SK-N-SH (cell line): ENCODE results near the gene PPP2R3B. TPM values are rescaled to one million over a fixed set of nuclear protein-coding genes. Genes with fewer than 3 reads are reported as not detected.

Experiments used
- CTCF ChIA-PET: fragments of 300-600, 350-600 bp; formaldehyde crosslinking; extraction: SDS; loops from one replicate; lab custom pipeline; 2021; lab: Yijun Ruan, JAX
- POLR2A ChIA-PET: fragments of 350-600 bp; sonication (Branson Sonifier 250); formaldehyde crosslinking; extraction: SDS; loops from one replicate; lab custom pipeline; 2020; ENCODE audit warnings: antibody characterized with exemption, inconsistent platforms; lab: Yijun Ruan, JAX
- DNase-seq: peaks from one replicate; pipeline ENCODE4 v3.0.0; 2012
- H2AFZ ChIP-seq: fragments of 200-600 bp; sonication (generic); 2 replicates; pipeline ENCODE4 v1.8.1; 2016; ENCODE audit warnings: antibody characterized with exemption, mild to moderate bottlenecking, low read depth
- H3F3A ChIP-seq: fragments of 200-600 bp; sonication (generic); replicated peaks from 2 replicates; pipeline ENCODE3; 2016; ENCODE audit warnings: antibody characterized with exemption, mild to moderate bottlenecking; ENCODE audit not compliant: insufficient read depth
- H3K27ac ChIP-seq, 2 experiments: fragments of 200-500 bp in 1 of 2; fragments of 200-600 bp in 1 of 2; sonication (Bioruptor generic) in 1 of 2; sonication (generic), shearing (Covaris generic) in 1 of 2; 2 replicates each; pipeline versions ENCODE4 v1.5.1 to v1.6.1; 2014 to 2016; ENCODE audit warnings: low read depth in 2 of 2, inconsistent platforms in 1 of 2, low read length in 1 of 2, mild to moderate bottlenecking in 1 of 2, mixed read lengths in 1 of 2
- H3K27me3 ChIP-seq: fragments of 200-600 bp; sonication (generic), shearing (Covaris generic); 2 replicates; pipeline ENCODE4 v1.6.1; 2016; ENCODE audit warnings: mixed run types; ENCODE audit not compliant: insufficient read depth
- H3K36me3 ChIP-seq, 2 experiments: fragments of 200-500 bp in 1 of 2; fragments of 200-600 bp in 1 of 2; sonication (Bioruptor generic) in 1 of 2; sonication (generic) in 1 of 2; replicated peaks in 1 of 2; 2 replicates each; pipeline versions ENCODE3 to v1.5.1; 2014 to 2016; ENCODE audit warnings: low read length in 1 of 2, mild to moderate bottlenecking in 1 of 2; ENCODE audit not compliant: insufficient read depth in 2 of 2, control insufficient read depth in 1 of 2
- H3K4me1 ChIP-seq, 2 experiments: fragments of 200-500 bp in 1 of 2; fragments of 200-600 bp in 1 of 2; sonication (Bioruptor generic) in 1 of 2; sonication (generic), shearing (Covaris generic) in 1 of 2; 2 replicates each; pipeline versions ENCODE4 v1.5.1 to v1.6.1; 2014 to 2016; ENCODE audit warnings: low read depth in 1 of 2, low read length in 1 of 2, mixed run types in 1 of 2; ENCODE audit not compliant: insufficient read depth in 2 of 2, control insufficient read depth in 1 of 2
- H3K4me2 ChIP-seq: fragments of 200-600 bp; sonication (generic), shearing (Covaris generic); 2 replicates; pipeline ENCODE4 v1.6.1; 2017; ENCODE audit warnings: mixed run types
- H3K4me3 ChIP-seq, 2 experiments: fragments of 200-500 bp in 1 of 2; fragments of 200-600 bp in 1 of 2; sonication (Bioruptor generic) in 1 of 2; sonication (generic), shearing (Covaris generic) in 1 of 2; 2 replicates each; pipeline versions ENCODE4 v1.5.1 to v1.8.1; 2014 to 2016; ENCODE audit warnings: low read depth in 2 of 2, inconsistent platforms in 1 of 2, low read length in 1 of 2, mild to moderate bottlenecking in 1 of 2, mixed read lengths in 1 of 2, moderate library complexity in 1 of 2
- H3K79me2 ChIP-seq: fragments of 200-600 bp; sonication (generic); 2 replicates; pipeline ENCODE4 v1.8.1; 2017; ENCODE audit warnings: mild to moderate bottlenecking; ENCODE audit not compliant: insufficient read depth
- H3K9ac ChIP-seq: fragments of 200-600 bp; sonication (generic); 2 replicates; pipeline ENCODE4 v1.6.1; 2017; ENCODE audit warnings: mixed run types
- H3K9me2 ChIP-seq: fragments of 200-600 bp; sonication (generic); 2 replicates; pipeline ENCODE4 v1.6.1; 2017; ENCODE audit warnings: mixed run types
- H3K9me3 ChIP-seq: fragments of 200-600 bp; sonication (generic); 2 replicates; pipeline ENCODE4 v1.6.1; 2017; ENCODE audit warnings: mixed run types, mild to moderate bottlenecking, moderate library complexity
- H4K20me1 ChIP-seq: fragments of 200-600 bp; sonication (generic); 2 replicates; pipeline ENCODE4 v1.6.1; 2017; ENCODE audit warnings: mild to moderate bottlenecking, mixed run types; ENCODE audit not compliant: insufficient read depth
- CHD2 ChIP-seq: fragments of 150-350 bp; IDR thresholded peaks from 2 replicates; pipeline ENCODE4 v1.6.1; 2018; ENCODE audit warnings: low read length; ENCODE audit not compliant: partially characterized antibody
- CTCF ChIP-seq: fragments of 200-600 bp; sonication (generic); IDR thresholded peaks from 2 replicates; pipeline ENCODE4 v1.6.1; 2017; ENCODE audit warnings: antibody characterized with exemption, mild to moderate bottlenecking, moderate library complexity
- ELF1 ChIP-seq: IDR thresholded peaks from 2 replicates; pipeline ENCODE4 v1.4.0; 2012
- EP300 ChIP-seq, 2 experiments: IDR thresholded peaks; 2 replicates each; pipeline versions ENCODE4 v1.4.0 to v1.6.1; 2012; ENCODE audit warnings: borderline replicate concordance in 1 of 2, low read depth in 1 of 2, low read length in 1 of 2
- EZH2phosphoT487 ChIP-seq: fragments of 200-600 bp; sonication (generic); IDR thresholded peaks from 2 replicates; pipeline ENCODE4 v1.6.1; 2017; ENCODE audit warnings: low read depth, mixed run types, mild to moderate bottlenecking, antibody characterized with exemption, moderate library complexity, borderline replicate concordance
- FOSL2 ChIP-seq: IDR thresholded peaks from 2 replicates; pipeline ENCODE4 v1.4.0; 2012; ENCODE audit warnings: low read depth, mild to moderate bottlenecking, moderate library complexity, borderline replicate concordance
- FOXM1 ChIP-seq: IDR thresholded peaks from 2 replicates; pipeline ENCODE4 v1.4.0; 2012; ENCODE audit warnings: low read depth, mild to moderate bottlenecking
- GABPA ChIP-seq: IDR thresholded peaks from 2 replicates; pipeline ENCODE4 v1.4.0; 2012; ENCODE audit warnings: low read depth, mild to moderate bottlenecking
- GATA2 ChIP-seq: sonication (generic); formaldehyde crosslinking; IDR thresholded peaks from 2 replicates; pipeline ENCODE4 v1.5.0; 2020; ENCODE audit warnings: mild to moderate bottlenecking, missing genetic modification reagents
- IRF3 ChIP-seq: fragments of 150-350 bp; IDR thresholded peaks from 2 replicates; pipeline ENCODE4 v1.6.1; 2016; ENCODE audit warnings: mild to moderate bottlenecking, low read depth, low read length
- MAX ChIP-seq: IDR thresholded peaks from 2 replicates; pipeline ENCODE4 v1.4.0; 2012; ENCODE audit warnings: low read depth
- MXI1 ChIP-seq: IDR thresholded peaks from 2 replicates; pipeline ENCODE4 v1.6.1; 2012; ENCODE audit warnings: mild to moderate bottlenecking, low read depth, low read length, improper control_type of control experiment
- NFIC ChIP-seq: IDR thresholded peaks from 2 replicates; pipeline ENCODE4 v1.4.0; 2012; ENCODE audit warnings: borderline replicate concordance
- POLR2AphosphoS5 ChIP-seq: IDR thresholded peaks from 2 replicates; pipeline ENCODE4 v1.6.1; 2012; ENCODE audit warnings: low read depth, low read length
- RAD21 ChIP-seq: IDR thresholded peaks from 2 replicates; pipeline ENCODE4 v1.6.1; 2012; ENCODE audit warnings: mild to moderate bottlenecking, low read length
- RCOR1 ChIP-seq: fragments of 150-350 bp; IDR thresholded peaks from 2 replicates; pipeline ENCODE4 v1.6.1; 2017; ENCODE audit warnings: antibody characterized with exemption, low read length
- RFX5 ChIP-seq: IDR thresholded peaks from 2 replicates; pipeline ENCODE4 v1.6.1; 2012; ENCODE audit warnings: mild to moderate bottlenecking, improper control_type of control experiment, low read length
- RXRA ChIP-seq: IDR thresholded peaks from 2 replicates; pipeline ENCODE4 v1.4.0; 2012; ENCODE audit warnings: low read depth, mild to moderate bottlenecking, borderline replicate concordance
- SIN3A ChIP-seq: IDR thresholded peaks from 2 replicates; pipeline ENCODE4 v1.6.1; 2012; ENCODE audit warnings: low read depth, mild to moderate bottlenecking, low read length, moderate library complexity, borderline replicate concordance
- TAF1 ChIP-seq: IDR thresholded peaks from 2 replicates; pipeline ENCODE4 v1.6.1; 2012; ENCODE audit warnings: low read depth, mild to moderate bottlenecking, low read length, moderate library complexity, borderline replicate concordance
- YY1 ChIP-seq: IDR thresholded peaks from 2 replicates; pipeline ENCODE4 v1.4.0; 2012; ENCODE audit warnings: low read depth, mild to moderate bottlenecking
- WGBS: methylation state at CpG from one replicate; pipeline ENCODE4 v1.1.6; 2017; ENCODE audit warnings: low lambda C conversion rate; 5-methylcytosine and 5-hydroxymethylcytosine counted together
- polyA plus RNA-seq, 3 experiments: library from polyadenylated mRNA; depleted of rRNA; stranded (reverse); fragments of >200 nt; gene quantifications; 2 replicates each; pipeline ENCODE4 v1.2.3, GENCODE V29; 2012
- TF ChIP-seq, protein P1 (sequence below): IDR thresholded peaks from 2 replicates; pipeline ENCODE4; 2012
- TF ChIP-seq, protein P2 (sequence below): IDR thresholded peaks from 2 replicates; pipeline ENCODE4 v1.4.0; 2012; ENCODE audit warnings: low read depth, borderline replicate concordance

Gene PPP2R3B
- polyA plus RNA-seq, 1 of the 3 experiments (the other 2 are of a cell fraction): 19.4 TPM

DNA sequence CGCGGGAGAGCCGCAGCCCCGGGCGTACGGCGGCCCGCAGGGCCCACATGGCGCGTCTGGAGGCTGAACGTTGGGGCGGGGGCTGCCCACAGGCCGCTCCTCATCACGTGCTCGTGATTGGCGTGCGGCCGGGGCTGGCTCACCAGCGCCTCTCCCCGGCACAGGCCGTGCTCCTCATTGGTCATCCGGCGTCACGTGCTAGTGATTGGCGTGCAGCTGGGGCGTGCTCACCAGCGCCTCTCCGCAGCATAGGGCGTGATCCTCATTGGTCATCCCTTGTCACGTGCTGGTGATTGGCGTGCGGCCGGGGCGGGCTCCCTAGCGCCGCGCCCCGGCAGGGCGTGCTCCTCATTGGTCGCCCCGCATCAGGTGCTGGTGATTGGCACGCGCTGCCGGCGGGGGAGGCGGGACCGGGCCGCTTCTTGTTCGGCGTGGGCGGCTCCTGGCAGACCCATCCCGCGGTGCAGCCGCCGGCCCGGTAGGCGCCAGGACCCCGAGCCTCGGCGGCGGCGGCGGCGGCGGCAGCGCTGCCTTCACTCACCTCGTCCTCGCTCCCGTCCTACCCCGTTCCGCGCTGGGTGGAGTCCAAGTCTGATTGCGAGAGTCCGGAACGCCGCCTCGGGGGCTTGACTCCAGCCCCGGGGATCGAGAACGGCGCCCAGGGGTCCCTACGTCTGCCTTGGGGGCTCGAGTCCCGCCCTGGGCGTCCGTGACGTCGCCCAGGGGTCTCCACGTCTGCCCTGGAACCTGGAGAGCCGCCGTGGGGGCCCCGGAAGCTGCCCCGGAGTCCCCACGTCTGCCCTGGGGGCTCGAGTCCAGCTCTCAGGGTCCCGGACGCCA is 67.7 kb downstream of the PPP2R3B start, which contains the start of gene GTPBP6 (continued):
- TF ChIP-seq RAD21 (no peak), FOSL2 (no peak), CHD2 (peak; percentile 67), TAF1 (0 out of 2 replicates have a peak, but pooled peaks have one; percentile 19), POLR2AphosphoS5 (no peak; the same call in 1 of the 2 replicates), YY1 (no peak), FOXM1 (no peak), GATA2 (CRISPR knock-in tag) (no peak), EP300 (IDR thresholded peaks at IDR 0.05; ENCODE audit: borderline replicate concordance in 1 of 2, low read depth in 1 of 2, low read length in 1 of 2) (no peak), GABPA (no peak), CTCF (0 out of 2 replicates have a peak, but pooled peaks have one; percentile 14), NFIC (no peak), MAX (peak; percentile 69)
- TF ChIP-seq, protein P1, sequence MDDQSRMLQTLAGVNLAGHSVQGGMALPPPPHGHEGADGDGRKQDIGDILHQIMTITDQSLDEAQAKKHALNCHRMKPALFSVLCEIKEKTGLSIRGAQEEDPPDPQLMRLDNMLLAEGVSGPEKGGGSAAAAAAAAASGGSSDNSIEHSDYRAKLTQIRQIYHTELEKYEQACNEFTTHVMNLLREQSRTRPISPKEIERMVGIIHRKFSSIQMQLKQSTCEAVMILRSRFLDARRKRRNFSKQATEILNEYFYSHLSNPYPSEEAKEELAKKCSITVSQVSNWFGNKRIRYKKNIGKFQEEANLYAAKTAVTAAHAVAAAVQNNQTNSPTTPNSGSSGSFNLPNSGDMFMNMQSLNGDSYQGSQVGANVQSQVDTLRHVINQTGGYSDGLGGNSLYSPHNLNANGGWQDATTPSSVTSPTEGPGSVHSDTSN: peak; percentile 99
- TF ChIP-seq, all 33 proteins: peak for 11

DNA sequence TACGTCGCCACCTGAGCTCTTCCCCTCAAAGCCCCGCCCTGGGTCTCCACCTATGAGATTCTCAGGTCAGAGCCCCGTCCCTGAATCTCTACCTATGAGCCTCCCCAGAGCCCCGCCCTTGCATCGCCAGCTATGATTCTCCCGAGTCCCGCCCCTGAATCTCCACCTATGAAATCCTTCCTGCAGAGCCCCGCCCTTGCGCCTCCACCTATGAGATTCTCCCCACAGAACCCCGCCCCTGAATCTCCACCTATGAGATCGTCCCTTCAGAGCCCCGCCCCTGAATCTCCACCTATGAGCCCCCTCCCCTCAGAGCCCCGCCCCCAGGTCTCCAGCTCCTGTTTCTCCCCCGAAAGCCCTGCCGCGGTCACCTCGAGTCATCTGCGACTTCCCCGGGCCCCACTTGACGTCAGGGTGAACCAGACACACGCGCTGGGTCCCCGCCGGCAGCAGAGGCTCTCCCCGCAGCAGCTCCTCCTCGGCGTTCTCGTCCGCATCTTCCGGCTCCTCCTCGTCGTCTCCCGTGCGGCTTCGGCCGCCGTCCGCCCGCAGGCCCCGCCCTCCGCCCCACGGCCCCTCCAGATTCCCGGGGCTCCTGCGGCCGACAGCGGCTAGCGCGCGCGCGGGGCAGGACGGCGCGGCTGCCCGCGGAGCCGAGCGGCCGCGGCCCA is 68.5 kb downstream of the PPP2R3B start:
- 0 out of 2 replicates have a peak, but pooled peaks cover 8% of the 10 kb centered on the region for H4K20me1 ChIP-seq
- H3K4me1 ChIP-seq: peaks cover 5 to 13% of the 10 kb centered on the region in 2 experiments; a peak in 2 of 4 replicates
- ChIA-PET CTCF (no interaction called here), POLR2A (no interaction called here)
- H3K9ac ChIP-seq: peak overlapping the region; percentile 84
- peak overlapping the region; percentile 82 to 93 for H3K27ac ChIP-seq
- H3K36me3 ChIP-seq: peaks cover 0 to 14% of the 10 kb centered on the region in 2 experiments
- H2AFZ ChIP-seq: no peak overlapping the region
- peak overlapping the region; percentile 76 to 90 for H3K4me3 ChIP-seq
- H3K9me2 ChIP-seq: no peaks in the 10 kb centered on the region
- peak overlapping the region; percentile 74; the same call in 1 of the 2 replicates for H3K4me2 ChIP-seq
- peaks cover 16% of the 10 kb centered on the region; the same call in 1 of the 2 replicates for H3K79me2 ChIP-seq
- DNase-seq: peak; percentile 88
- no peaks in the 10 kb centered on the region for H3F3A ChIP-seq
- no peaks in the 10 kb centered on the region for H3K27me3 ChIP-seq
- WGBS: 2% methylated on average over 19 of the region's 61 CpGs
- no peaks in the 10 kb centered on the region for H3K9me3 ChIP-seq
- TF ChIP-seq CHD2 (peak; percentile 80), IRF3 (peak; percentile 70), RXRA (no peak), MXI1 (no peak; the same call in 1 of the 2 replicates), SIN3A (peak; percentile 12; the same call in 1 of the 2 replicates), ELF1 (0 out of 2 replicates have a peak, but pooled peaks have one; percentile 6), EZH2phosphoT487 (no peak), TAF1 (peak; percentile 47; the same call in 1 of the 2 replicates), RCOR1 (no peak), RFX5 (peak; percentile 33; the same call in 1 of the 2 replicates), POLR2AphosphoS5 (peak; percentile 80)
- TF ChIP-seq, protein P2, sequence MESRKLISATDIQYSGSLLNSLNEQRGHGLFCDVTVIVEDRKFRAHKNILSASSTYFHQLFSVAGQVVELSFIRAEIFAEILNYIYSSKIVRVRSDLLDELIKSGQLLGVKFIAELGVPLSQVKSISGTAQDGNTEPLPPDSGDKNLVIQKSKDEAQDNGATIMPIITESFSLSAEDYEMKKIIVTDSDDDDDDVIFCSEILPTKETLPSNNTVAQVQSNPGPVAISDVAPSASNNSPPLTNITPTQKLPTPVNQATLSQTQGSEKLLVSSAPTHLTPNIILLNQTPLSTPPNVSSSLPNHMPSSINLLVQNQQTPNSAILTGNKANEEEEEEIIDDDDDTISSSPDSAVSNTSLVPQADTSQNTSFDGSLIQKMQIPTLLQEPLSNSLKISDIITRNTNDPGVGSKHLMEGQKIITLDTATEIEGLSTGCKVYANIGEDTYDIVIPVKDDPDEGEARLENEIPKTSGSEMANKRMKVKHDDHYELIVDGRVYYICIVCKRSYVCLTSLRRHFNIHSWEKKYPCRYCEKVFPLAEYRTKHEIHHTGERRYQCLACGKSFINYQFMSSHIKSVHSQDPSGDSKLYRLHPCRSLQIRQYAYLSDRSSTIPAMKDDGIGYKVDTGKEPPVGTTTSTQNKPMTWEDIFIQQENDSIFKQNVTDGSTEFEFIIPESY: no peak
